NCI-H2107 treated with DMSO at 0.1 percent for 48 hours (cell line): ENCODE data around the gene ROPN1B.

Experiments
- DNase-seq: peaks from one replicate; lab custom pipeline; 2025; ENCODE audit not compliant: unreplicated experiment; lab: John Stamatoyannopoulos, UW

The ROPN1B gene

DNA sequence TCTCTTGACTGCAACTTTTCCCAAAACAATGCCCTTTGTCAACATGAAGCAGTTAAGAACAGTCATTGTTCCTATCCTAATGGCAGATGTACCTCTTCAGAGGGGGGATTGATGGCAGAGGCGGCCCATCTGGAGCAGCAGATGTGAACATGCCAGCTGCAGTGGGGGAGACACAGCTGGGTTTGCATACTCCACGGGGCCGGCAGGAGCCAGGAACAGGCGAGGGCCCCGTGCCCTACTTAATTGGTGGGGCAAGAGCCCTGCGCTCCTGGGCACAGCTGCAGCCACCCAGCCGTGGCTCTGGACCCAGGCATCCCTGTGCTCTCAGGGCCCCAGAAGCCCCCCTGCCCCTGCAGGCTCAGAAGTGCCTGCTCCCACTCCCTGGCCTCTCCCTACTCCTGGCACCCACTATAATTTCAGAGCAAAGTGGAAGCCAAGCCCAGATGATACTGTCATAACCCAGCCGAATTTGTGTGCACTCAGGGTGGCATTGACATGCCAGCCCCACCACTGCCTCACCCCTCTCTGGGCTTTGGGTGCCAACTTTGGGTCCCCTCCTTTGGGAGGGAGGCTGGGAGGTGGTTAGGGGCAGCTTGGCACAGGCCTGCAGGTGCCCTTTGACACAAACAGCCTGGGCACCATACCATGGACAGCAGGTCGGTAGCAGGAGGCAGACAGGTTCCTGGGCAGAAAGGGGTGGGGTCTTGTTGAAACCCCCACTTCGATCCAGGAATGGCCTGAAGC, 34.6 kb downstream of the ROPN1B start:
- no peak for DNase-seq

DNA sequence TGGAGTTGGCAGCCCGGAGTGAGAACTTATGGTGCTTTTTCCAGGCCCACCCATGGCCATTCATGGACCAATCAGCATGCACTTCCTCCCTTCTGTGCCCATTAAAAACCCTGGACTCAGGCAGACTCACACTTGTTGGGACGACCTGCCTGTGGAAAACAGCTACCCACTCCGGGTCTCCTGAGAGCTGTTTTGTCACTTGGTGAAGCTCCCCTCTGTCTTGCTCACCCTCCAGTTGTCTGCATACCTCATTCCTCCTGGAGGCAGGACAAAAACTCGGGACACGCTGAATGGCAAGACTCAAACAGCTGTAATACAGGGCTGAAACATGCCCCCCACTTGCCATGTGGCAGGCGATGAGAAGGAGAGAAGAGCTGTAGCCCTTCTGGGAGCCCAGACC, 35.2 kb downstream of the ROPN1B start:
- DNase-seq, result no peak

DNA sequence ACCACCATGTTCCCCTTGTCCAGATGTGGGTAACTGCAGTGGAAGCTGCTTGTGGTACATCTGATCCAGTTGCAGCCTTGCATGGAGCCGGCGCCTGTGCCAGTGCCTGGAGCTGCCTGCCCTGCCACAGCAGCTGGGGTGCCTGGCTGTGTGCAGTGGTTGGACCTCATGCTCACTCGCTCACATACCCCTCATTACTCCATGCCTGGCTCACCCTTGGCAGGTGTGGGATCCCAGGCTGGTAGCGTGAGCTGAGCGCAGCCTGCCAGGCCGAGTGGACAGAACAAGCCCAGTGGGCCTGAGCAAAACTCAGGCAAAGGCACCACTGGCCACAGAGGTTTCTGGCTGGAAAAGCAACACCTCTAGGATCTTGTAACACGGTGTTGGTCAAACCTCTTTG, 35.7 kb downstream of the ROPN1B start:
- no peak for DNase-seq

DNA sequence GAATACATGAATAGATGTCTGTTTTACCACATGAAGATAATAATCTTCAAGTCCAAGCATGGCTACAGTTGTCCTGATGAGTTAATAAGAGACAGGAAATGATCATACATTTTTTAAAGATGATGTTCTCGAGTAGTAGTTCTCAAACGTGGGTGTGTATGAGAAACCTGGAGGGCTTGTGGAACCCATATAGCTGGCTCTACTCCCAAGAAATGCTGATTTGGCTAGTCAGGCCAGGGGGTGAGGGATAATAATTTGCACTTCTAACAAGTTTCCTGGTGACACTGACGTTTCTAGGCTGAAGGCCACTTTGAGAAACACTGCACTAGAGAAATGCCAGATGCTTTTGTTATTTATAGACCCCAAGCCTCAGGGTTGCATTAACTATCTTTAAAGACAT, 37.0 kb downstream of the ROPN1B start:
- DNase-seq, result no peak

DNA sequence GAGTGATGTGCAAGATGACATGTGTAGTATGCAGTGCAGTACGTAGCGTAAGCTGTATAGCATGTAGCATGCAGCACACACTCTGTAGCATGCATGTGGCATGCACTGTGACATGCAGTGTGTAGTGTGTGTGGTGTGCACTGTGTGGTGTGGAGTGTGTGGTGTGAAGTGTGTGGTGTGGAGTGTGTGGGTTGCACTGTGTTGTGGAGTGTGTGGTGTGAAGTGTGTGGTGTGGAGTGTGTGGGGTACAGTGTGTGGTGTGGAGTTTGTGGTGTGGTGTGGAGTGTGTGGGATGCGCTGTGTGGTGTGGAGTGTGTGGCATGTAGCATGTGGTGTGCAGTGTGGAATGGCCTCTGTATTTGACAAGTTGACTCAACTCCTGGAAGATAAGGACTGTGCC, 39.2 kb downstream of the ROPN1B start:
- DNase-seq, result no peak

DNA sequence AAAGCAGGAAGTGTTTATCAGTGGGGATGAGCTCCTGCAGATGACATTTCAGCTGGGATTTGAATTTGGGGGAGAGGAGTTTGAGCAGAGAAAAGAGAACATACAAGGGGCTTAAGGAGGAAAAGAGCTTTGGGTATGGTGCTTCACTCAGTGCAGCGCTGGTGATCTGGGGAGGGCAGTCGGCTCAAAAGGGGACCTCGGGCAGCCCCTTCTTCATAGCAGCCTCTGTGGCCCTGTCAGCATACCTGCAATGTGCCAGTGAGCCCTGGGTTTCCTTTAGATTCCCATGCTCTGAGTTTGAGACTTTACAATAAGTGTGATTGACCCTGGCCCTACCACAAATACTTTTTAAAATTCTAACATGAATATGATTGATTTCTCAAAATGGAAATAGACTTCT, 40.2 kb downstream of the ROPN1B start:
- DNase-seq, result no peak

DNA sequence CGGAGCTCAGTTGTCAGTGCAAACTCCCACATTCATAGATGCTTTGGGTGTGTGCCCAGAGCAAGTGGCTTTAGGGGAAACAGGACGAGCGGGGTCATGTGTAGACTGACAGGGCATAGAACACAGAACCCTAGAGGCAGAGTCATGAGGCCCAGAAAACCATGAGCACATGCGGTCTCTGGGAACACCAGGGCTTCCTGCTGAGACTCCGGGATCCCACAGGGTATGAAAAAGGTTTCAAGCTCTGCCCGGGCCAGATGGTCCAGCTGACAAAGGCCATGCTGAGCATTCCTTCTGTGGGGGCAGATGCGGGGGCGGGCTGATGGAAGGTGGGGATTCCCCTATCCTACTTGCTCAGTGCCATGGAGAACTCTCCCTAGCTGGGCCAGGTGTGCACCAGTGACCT, 44.8 kb downstream of the ROPN1B start:
- no peak for DNase-seq

DNA sequence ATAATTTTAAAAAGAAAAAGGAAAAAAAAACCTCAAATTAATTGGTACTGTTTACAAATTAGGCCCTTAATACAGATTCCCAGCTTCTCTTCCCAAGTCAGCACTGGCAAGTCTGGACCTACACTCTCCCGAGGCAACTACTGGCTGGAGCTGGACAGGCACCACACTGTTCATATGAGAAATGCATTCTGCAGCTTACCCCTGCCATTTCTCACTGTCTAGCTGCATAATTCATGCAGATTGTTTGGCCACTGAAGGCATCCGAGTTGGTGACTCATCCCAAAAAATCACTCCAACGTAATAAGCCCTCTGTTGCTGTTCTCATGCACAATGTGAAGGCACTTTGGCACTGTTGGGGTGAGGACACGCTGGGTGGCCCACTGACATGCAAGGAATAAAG, 45.3 kb downstream of the ROPN1B start:
- no peak for DNase-seq

DNA sequence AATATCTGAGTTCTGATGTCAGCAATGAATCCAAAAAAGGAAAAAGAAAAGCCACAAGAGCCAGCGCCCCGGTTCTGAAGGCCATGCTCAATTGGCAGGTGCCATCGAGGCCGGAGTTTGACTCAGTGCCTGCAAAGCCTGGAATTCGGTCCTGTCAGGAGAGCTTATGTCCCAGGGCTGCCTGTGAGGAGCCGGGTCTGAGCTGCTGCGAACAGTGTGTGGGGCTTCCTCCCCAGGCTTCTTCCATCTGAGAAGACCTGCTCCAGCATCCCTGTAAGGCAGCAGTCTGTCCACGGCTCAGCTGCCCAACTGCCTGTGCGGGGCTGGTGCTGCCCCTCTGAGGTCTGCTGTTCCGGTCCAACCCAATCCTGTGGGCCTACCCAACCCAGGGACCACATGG, 46.1 kb downstream of the ROPN1B start:
- DNase-seq, result no peak

DNA sequence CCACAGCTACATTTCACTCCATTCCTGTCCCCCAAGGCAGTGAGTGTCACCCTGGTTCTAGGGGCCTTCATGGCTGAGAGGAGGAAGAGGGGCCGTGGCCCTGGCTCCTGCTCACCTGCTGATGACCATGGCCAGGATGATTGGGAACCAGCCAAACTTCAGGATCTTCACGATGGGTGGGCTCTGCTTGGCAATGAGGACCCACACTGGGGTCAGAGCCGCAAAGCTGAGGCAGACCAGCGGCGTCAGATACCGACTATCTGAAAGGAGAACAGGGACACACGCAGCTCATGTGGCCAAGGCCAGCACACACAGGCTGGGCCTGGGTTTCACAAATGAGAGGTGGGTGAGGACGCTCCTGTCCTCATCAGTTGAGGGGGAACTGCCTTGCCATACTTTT, 47.6 kb downstream of the ROPN1B start:
- DNase-seq, result no peak

DNA sequence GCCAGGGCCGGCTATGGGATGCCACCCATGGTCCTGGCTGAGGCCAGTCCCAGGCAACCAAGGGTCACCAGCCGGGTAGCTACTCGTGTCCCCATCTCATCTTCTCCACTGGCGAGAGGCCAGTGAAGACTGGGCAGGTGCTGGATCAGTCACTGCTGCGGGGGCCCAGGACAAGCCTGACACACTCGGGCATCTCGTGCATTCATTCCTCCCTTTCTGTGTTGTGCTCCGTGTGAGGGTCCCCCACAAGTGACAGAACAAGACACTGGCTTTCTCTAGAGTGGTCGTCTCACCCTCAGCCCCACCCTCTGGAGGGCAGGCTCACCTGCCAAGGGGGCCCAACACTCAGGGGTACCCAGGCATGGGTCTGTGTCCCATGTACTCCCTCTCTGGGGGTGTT, 48.4 kb downstream of the ROPN1B start:
- no peak for DNase-seq

DNA sequence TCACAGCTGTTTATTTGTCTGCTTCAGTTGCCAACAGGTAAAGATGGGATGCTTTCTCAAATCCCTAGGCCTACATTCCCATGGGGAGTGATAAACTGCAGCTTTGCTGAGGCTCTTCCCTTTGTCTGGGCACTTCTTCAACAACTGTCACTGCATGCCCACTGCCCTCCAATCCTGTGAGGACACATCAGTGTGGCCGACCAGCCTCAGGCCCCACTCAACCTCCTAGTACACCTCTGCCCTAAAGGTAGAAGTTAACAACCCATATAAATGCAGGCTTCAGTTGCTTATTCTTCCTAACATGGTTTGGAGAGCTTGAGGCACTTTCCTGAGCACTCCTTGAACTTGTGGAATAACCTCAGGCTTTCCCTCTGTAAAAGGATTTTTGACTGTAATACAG, 49.6 kb downstream of the ROPN1B start:
- no peak for DNase-seq

DNA sequence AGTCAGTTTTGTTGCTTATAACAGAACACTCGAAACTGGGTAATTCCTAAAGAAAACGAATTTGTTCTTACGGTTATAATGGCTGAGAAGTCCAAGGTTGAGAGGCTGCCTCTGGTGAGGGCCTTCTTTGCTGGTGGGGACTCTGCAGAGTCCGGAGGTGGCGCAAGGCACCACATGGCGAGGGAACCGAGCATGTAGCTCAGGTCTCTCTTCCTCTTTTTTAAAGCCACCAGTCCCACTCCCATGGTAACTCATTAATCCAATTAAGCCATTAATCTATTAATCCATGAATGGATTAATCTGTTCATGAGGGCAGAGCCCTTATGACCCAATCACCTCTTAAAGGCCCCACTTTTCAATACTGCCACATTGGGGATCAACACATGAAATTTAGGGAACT, 50.0 kb downstream of the ROPN1B start:
- DNase-seq, result no peak

DNA sequence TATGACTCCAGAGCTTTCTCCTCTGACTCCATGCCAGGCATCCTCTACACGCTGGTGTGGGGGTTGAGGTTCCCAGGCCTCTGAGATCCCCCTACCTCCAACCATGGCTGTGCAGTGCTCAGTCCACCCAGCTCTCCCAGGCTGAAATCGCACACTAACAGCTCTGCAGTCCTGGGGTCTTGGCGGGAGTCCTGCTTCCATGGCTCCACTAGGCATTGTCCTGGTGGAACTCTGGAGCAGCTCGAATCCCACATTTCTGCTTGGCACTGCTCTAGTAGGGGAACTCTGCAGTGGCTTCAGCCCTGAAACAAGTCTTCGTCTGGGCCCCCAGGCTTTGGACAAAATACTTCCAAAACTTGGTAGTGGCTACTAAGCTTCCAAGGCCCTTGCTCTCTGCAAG, 50.7 kb downstream of the ROPN1B start:
- no peak for DNase-seq

DNA sequence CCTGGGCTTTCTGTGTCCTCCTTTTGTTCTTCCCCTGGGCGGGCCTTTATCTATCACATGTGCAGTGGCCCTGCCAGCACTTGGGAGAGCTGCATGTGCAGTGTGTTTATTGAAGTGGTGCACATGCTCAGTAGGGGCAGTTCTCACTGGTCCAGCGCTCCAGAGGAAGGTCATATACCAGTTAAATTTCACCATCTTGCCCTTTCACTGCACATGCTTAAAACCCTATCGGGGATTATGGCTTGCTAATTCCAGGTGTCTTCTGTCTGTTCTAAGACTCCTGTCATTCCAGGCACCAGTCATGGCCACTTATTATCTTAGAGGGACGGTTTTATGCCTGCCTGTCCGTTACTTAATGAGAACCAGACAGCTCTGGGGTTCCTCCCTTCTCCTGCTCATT, 52.2 kb downstream of the ROPN1B start:
- DNase-seq, result no peak

DNA sequence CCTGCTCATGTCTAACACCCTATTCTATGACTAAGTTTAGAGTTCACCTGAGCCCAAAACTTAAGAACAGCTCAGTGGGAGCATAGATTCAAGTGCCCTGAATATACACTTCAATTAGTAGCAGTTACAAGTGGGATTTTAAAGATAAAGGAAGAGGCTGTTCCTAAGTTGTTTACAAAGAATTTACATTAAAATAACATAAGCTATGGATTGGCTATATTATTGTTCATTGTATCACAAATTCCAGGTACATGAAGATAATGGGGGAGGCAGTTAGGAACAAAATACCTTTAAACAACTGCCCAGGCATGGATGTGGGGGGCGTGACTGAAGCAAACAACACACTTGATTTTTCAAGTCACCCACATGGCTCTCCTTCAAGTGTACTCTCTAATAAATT, 52.7 kb downstream of the ROPN1B start:
- DNase-seq, result no peak

DNA sequence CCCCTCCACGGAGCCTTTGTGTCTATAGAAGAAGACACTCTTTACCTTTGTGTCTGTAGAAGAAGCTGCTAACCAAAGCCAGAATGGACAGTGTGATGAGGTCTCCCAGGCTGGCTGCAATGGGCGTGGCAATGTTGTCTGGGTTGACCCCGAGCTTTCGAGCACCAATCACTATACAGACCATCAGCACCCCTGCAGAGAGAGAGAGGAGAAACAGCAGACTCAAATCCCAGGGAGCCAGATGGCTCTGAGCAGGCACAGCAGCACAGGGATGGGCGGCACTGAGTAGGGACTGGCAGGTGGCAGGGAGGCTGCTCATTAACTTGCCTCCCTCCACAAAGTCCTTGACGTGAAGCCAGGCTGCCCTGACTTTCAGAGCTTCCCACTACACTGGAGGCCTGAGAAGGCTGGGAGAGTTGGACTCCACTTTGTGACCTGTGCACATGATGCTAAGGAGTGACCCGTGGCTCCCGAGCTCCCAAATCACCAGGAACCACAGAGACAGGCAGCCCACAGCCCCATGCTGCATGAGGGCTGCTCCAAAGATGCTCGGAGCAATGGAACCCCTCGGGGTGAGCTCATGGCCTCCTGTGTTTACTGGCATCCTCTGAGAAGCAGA, 53.9 kb downstream of the ROPN1B start:
- DNase-seq, result no peak

DNA sequence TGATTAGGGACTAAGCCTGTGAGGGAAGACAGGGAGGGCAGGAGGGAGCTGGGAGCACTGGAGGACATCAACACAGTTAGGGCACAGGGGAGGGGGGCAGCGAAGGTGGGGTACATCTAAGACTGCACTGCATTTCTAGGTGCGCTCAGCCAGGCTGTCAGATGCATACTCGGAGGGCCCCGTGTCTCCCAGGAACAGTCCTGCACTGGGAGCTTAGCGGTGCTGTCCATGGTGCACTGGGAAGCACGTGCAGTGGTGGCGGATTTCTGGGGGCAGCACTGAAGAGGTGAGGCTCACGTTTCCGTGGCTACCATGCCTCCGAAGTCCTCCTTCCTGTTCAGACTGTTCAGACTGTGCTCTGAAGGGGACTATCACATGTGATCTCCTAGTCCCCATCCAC, 54.4 kb downstream of the ROPN1B start:
- DNase-seq, result no peak

DNA sequence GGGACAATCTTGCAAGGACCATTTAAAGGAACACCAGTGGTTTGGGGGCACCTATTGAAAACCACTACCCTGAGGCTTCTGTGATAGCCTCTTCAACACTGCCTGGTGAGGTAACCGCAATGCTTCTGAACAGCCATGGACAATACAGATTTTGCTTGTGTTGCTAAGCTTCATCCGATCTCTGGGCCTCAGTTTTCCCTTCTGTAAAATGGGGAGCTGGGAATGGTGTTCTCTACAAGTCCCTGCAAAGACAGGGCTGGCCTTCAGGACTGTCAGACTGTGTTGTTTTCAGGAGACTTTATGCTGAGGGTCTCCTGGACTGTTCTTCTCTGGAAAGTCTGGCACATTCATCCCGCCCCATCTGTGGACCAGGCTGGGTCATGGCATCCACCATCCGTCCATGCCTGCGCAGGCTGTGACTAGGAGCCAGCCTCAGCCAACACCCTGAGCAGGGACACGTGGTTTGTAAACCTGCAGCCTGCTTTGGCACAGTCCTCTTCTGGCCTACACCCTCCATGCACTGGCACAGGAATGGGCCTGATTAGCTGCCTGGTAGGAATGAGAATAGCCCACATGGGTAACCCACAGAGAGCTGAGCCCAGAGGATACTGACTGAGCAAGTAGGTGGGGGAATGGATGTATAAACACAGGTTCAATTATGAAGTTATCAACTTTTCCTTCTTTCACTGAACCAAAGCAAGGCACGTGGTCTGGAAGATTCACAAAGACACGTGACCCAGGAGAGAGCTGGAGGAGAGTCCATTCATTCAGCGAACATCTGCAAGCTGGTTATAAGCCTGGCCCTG, 55.3 kb downstream of the ROPN1B start:
- no peak for DNase-seq

DNA sequence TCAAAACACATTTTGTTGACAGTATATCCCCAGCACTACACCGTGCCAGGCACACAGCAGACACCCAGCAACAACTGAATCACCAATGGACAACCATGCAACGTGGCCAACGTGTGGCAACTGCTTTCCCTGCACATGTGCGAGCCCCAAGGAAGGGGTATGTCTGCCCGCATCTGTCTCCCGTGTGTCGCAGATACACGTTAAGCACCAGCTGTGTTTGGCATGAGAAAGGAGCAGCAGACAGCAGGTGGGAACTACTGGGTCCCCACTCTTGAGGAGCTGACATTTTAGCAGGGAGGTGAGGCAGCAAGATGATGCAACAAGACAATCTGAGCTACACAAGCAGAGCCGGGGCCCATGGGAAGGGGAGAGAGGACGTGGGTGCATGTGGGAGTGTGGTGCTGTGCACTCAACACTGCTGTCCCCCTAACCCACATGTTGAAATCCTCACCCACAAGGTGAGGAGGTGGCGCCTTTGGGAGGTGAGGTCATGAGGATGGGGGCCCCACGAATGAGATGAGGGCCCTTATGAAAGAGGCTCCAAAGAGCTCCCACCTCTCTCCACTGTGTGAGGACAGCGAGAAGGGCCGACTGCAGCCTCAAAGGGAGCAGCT, 56.2 kb downstream of the ROPN1B start:
- DNase-seq, result no peak

DNA sequence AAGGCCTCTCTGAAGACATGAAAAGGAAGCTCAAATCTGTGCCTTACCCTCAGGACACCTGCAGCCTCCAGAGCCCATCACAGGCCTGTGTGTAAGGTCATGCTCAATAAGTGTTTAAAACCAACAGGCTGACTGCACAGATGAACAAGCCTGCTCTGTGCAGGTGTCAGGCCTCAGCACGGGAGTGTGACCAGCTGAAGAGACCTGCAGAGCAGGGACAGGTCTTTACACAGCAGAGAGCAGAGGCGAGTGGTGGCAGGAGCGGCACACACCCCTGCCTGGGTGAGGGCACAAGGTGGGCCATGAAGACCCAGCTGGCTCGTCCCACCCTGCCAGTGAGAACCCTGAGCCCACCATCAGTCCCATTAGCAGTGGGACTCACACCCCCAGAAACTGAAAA, 56.9 kb downstream of the ROPN1B start:
- no peak for DNase-seq

DNA sequence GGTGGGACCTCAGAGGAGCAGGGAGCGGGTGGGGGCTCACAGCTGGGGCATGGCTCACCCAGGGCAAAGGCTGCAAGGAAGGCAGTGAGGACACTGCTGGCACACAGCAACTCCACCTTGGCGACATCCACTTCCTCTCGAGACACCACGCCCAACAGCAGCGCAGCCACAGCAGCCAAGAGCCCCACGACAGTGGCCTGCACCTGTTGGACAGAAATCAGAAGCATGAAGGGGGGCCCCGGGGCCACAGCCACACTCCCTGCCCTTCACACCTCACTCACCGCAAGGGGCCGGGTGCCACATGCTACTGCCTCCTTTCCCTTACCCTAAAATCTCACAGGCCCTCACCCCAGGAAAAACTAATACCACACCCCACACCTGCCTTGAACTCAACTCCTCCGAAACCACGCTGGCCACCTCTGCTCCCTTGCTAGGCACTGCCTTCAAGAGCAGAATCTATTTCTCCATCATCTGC, 57.3 kb downstream of the ROPN1B start:
- no peak for DNase-seq
